Lower leg skin (tissue), 4 donors: Measurements from ENCODE around the gene LMX1A. TPM values are rescaled to one million over a fixed set of nuclear protein-coding genes. Genes with fewer than 3 reads are reported as not detected.

ENCODE experiments used
- DNase-seq, 2 donors: peaks; one replicate each; pipeline ENCODE4 v3.0.0-alpha.2; 2019; ENCODE audit warnings: low spot score in 2 of 2
- H3K4me3 ChIP-seq: fragments of 200-600 bp; sonication (generic); 2 replicates; pipeline ENCODE4 v1.5.1; 2017; ENCODE audit warnings: mild to moderate bottlenecking, low read depth; ENCODE audit not compliant: poor library complexity, severe bottlenecking
- CTCF ChIP-seq, 3 donors: fragments of 450-650 bp; IDR thresholded peaks; one replicate each; pipeline ENCODE4 v1.5.1; 2016; ENCODE audit warnings: antibody characterized with exemption in 3 of 3, mild to moderate bottlenecking in 3 of 3, moderate library complexity in 2 of 3
- POLR2A ChIP-seq, 2 donors: fragments of 450-650 bp; IDR thresholded peaks; one replicate each; pipeline ENCODE4 v1.6.1; 2016 to 2017; ENCODE audit warnings: antibody characterized with exemption in 2 of 2, mild to moderate bottlenecking in 1 of 2, moderate library complexity in 1 of 2
- WGBS, 2 donors: methylation state at CpG; one replicate each; pipeline ENCODE4 v1.1.5; 2018; 5-methylcytosine and 5-hydroxymethylcytosine counted together
- intact Hi-C: fragments of 100-400 bp; cut with DNase I; formaldehyde crosslinking; loops from one replicate; pipeline ENCODE4 v1.15.0; 2023; ENCODE audit warnings: low total_unique reads
- total RNA-seq, 4 donors: library from RNA; depleted of rRNA; stranded (reverse); fragments of >200 nt; gene quantifications; one replicate each; pipeline ENCODE4 v1.1.0, GENCODE V29; 2016

Gene LMX1A
- total RNA-seq, 4 donors from 2014 or later, result 0.29 TPM; not detected in 3

GRCh38 chr1:165224504-165224903, 132.0 kb downstream of the LMX1A start:
- TF ChIP-seq POLR2A (IDR thresholded peaks at IDR 0.05) (no peak), CTCF (IDR thresholded peaks at IDR 0.05) (no peak)
- 92 to 94% methylated on average over 2 of the region's 2 CpGs for WGBS, 2 donors
- no peak overlapping the region for H3K4me3 ChIP-seq
- intact Hi-C loops, result loop anchor here (10.0 kb wide), 1 partner anchor 1740 kb away; no protein-coding TSS in a partner anchor
- DNase-seq, result no peak

GRCh38 chr1:165222580-165222979, 133.9 kb downstream of the LMX1A start:
- WGBS, 2 donors, result 73 to 83% methylated on average over 5 of the region's 5 CpGs
- no peak for DNase-seq
- TF ChIP-seq POLR2A (IDR thresholded peaks at IDR 0.05) (no peak), CTCF (IDR thresholded peaks at IDR 0.05) (no peak)
- intact Hi-C loops, result loop anchor here (10.0 kb wide), 1 partner anchor 1738 kb away; no protein-coding TSS in a partner anchor
- H3K4me3 ChIP-seq, result no peak overlapping the region

- H3K4me3 ChIP-seq, result no peak overlapping the region
- TF ChIP-seq CTCF (IDR thresholded peaks at IDR 0.05) (no peak), POLR2A (IDR thresholded peaks at IDR 0.05) (no peak)
- 32 to 42% methylated on average over 6 of the region's 6 CpGs for WGBS, 2 donors
- DNase-seq, result no peak
- intact Hi-C loops, result no loop called here
Measured at GRCh38 chr1:165218731-165219130, 137.8 kb downstream of the LMX1A start.

- no peak overlapping the region for H3K4me3 ChIP-seq
- intact Hi-C loops, result no loop called here
- DNase-seq, result no peak
- TF ChIP-seq CTCF (IDR thresholded peaks at IDR 0.05) (no peak), POLR2A (IDR thresholded peaks at IDR 0.05) (no peak)
- WGBS, 2 donors, result 56 to 65% methylated on average over 1 of the region's 1 CpG
Measured at GRCh38 chr1:165217958-165218357, 138.6 kb downstream of the LMX1A start.

GRCh38 chr1:165216254-165216653, 140.3 kb downstream of the LMX1A start:
- intact Hi-C loops, result no loop called here

More at GRCh38 chr1:165216254-165216653, 140.3 kb downstream of the LMX1A start:
- TF ChIP-seq CTCF (IDR thresholded peaks at IDR 0.05) (no peak), POLR2A (IDR thresholded peaks at IDR 0.05) (no peak)
- H3K4me3 ChIP-seq, result no peak overlapping the region
- DNase-seq, result no peak
